ENCODE data around the gene MYD88.
A peak's percentile ranks its signal among the peaks of the same experiment; 100 is the strongest.

MYD88 gene

GRCh38 chr3:38138349-38139190 is at the start of gene MYD88:
Gene MYD88, plus strand, starts transcription at chr3:38138661. Its CDS starts 40 bp downstream, at chr3:38138701.
- Histone ChIP-seq H3K4me3 (ENCODE audit: low read length) (peak within 1 kb of the TSS; percentile 74), H3K9me3 (ENCODE audit: low read length) (no peaks in the 10 kb centered on the region), H3K27me3 (ENCODE audit: insufficient read depth, low read length) (no peaks in the 10 kb centered on the region), H3K4me1 (ENCODE audit: insufficient read depth, low read length) (peaks cover 12% of the 10 kb centered on the region), H2AFZ (ENCODE audit: low read depth, low read length) (peak within 1 kb of the TSS; percentile 38), H3K36me3 (ENCODE audit: insufficient read depth, low read length) (peaks cover 6% of the 10 kb centered on the region)

- H2AFZ ChIP-seq (ENCODE audit: low read depth, low read length), result no peak overlapping the region
- no peaks in the 10 kb centered on the region for H3K36me3 ChIP-seq (ENCODE audit: insufficient read depth, low read length)
- peaks cover 6% of the 10 kb centered on the region for H3K27me3 ChIP-seq (ENCODE audit: insufficient read depth, low read length)
- peaks cover 1% of the 10 kb centered on the region for H3K9me3 ChIP-seq (ENCODE audit: low read length)
- H3K4me3 ChIP-seq (ENCODE audit: low read length), result no peak overlapping the region
- no peaks in the 10 kb centered on the region for H3K4me1 ChIP-seq (ENCODE audit: insufficient read depth, low read length)
Observed at GRCh38 chr3:38089163-38089562, 49.3 kb upstream of the MYD88 start.

- H3K27me3 ChIP-seq (ENCODE audit: insufficient read depth, low read length), result peaks cover 6% of the 10 kb centered on the region
- no peaks in the 10 kb centered on the region for H3K9me3 ChIP-seq (ENCODE audit: low read length)
- H3K4me3 ChIP-seq (ENCODE audit: low read length), result no peak overlapping the region
- no peaks in the 10 kb centered on the region for H3K4me1 ChIP-seq (ENCODE audit: insufficient read depth, low read length)
- no peak overlapping the region for H2AFZ ChIP-seq (ENCODE audit: low read depth, low read length)
- H3K36me3 ChIP-seq (ENCODE audit: insufficient read depth, low read length), result no peaks in the 10 kb centered on the region
Observed at GRCh38 chr3:38090453-38090852, 48.0 kb upstream of the MYD88 start.

- Histone ChIP-seq H2AFZ (ENCODE audit: low read depth, low read length) (no peak overlapping the region), H3K4me1 (ENCODE audit: insufficient read depth, low read length) (peaks cover 13% of the 10 kb centered on the region), H3K9me3 (ENCODE audit: low read length) (no peaks in the 10 kb centered on the region), H3K4me3 (ENCODE audit: low read length) (no peak overlapping the region), H3K36me3 (ENCODE audit: insufficient read depth, low read length) (no peaks in the 10 kb centered on the region), H3K27me3 (ENCODE audit: insufficient read depth, low read length) (peaks cover 5% of the 10 kb centered on the region)
Observed at GRCh38 chr3:38094999-38095398, 43.5 kb upstream of the MYD88 start.

GRCh38 chr3:38095669-38096483 is 42.6 kb upstream of the MYD88 start:
- Histone ChIP-seq H3K27me3 (ENCODE audit: insufficient read depth, low read length) (peaks cover 5% of the 10 kb centered on the region), H2AFZ (ENCODE audit: low read depth, low read length) (no peak overlapping the region), H3K4me3 (ENCODE audit: low read length) (no peak overlapping the region), H3K36me3 (ENCODE audit: insufficient read depth, low read length) (no peaks in the 10 kb centered on the region), H3K9me3 (ENCODE audit: low read length) (no peaks in the 10 kb centered on the region), H3K4me1 (ENCODE audit: insufficient read depth, low read length) (peaks cover 15% of the 10 kb centered on the region)

GRCh38 chr3:38097446-38098375 is 40.8 kb upstream of the MYD88 start:
- Histone ChIP-seq H3K27me3 (ENCODE audit: insufficient read depth, low read length) (peaks cover 3% of the 10 kb centered on the region), H3K36me3 (ENCODE audit: insufficient read depth, low read length) (no peaks in the 10 kb centered on the region), H3K9me3 (ENCODE audit: low read length) (no peaks in the 10 kb centered on the region), H3K4me3 (ENCODE audit: low read length) (no peak overlapping the region), H3K4me1 (ENCODE audit: insufficient read depth, low read length) (peaks cover 19% of the 10 kb centered on the region), H2AFZ (ENCODE audit: low read depth, low read length) (no peak overlapping the region)

GRCh38 chr3:38098376-38098723 is 40.1 kb upstream of the MYD88 start:
- H3K4me3 ChIP-seq (ENCODE audit: low read length), result no peak overlapping the region
- H2AFZ ChIP-seq (ENCODE audit: low read depth, low read length), result no peak overlapping the region
- no peaks in the 10 kb centered on the region for H3K9me3 ChIP-seq (ENCODE audit: low read length)
- peaks cover 2% of the 10 kb centered on the region for H3K27me3 ChIP-seq (ENCODE audit: insufficient read depth, low read length)
- H3K36me3 ChIP-seq (ENCODE audit: insufficient read depth, low read length), result no peaks in the 10 kb centered on the region
- H3K4me1 ChIP-seq (ENCODE audit: insufficient read depth, low read length), result peaks cover 19% of the 10 kb centered on the region

- no peaks in the 10 kb centered on the region for H3K36me3 ChIP-seq (ENCODE audit: insufficient read depth, low read length)
- no peaks in the 10 kb centered on the region for H3K9me3 ChIP-seq (ENCODE audit: low read length)
- H3K4me1 ChIP-seq (ENCODE audit: insufficient read depth, low read length), result peaks cover 19% of the 10 kb centered on the region
- H2AFZ ChIP-seq (ENCODE audit: low read depth, low read length), result peak overlapping the region; percentile 48
- peaks cover 2% of the 10 kb centered on the region for H3K27me3 ChIP-seq (ENCODE audit: insufficient read depth, low read length)
- peak overlapping the region; percentile 5 for H3K4me3 ChIP-seq (ENCODE audit: low read length)
Observed at GRCh38 chr3:38099518-38099917, 38.9 kb upstream of the MYD88 start.

- Histone ChIP-seq H3K4me1 (ENCODE audit: insufficient read depth, low read length) (peaks cover 19% of the 10 kb centered on the region), H3K27me3 (ENCODE audit: insufficient read depth, low read length) (peaks cover 2% of the 10 kb centered on the region), H3K36me3 (ENCODE audit: insufficient read depth, low read length) (no peaks in the 10 kb centered on the region), H3K9me3 (ENCODE audit: low read length) (no peaks in the 10 kb centered on the region), H2AFZ (ENCODE audit: low read depth, low read length) (no peak overlapping the region), H3K4me3 (ENCODE audit: low read length) (no peak overlapping the region)
Observed at GRCh38 chr3:38100498-38100897, 38.0 kb upstream of the MYD88 start.

GRCh38 chr3:38101811-38102443 is 36.5 kb upstream of the MYD88 start:
- Histone ChIP-seq H2AFZ (ENCODE audit: low read depth, low read length) (peak overlapping the region; percentile 13), H3K4me3 (ENCODE audit: low read length) (no peak overlapping the region), H3K36me3 (ENCODE audit: insufficient read depth, low read length) (no peaks in the 10 kb centered on the region), H3K27me3 (ENCODE audit: insufficient read depth, low read length) (peaks cover 2% of the 10 kb centered on the region), H3K9me3 (ENCODE audit: low read length) (no peaks in the 10 kb centered on the region), H3K4me1 (ENCODE audit: insufficient read depth, low read length) (peaks cover 19% of the 10 kb centered on the region)

- no peaks in the 10 kb centered on the region for H3K36me3 ChIP-seq (ENCODE audit: insufficient read depth, low read length)
- H3K4me3 ChIP-seq (ENCODE audit: low read length), result no peak overlapping the region
- H3K9me3 ChIP-seq (ENCODE audit: low read length), result no peaks in the 10 kb centered on the region
- H3K4me1 ChIP-seq (ENCODE audit: insufficient read depth, low read length), result peaks cover 19% of the 10 kb centered on the region
- peaks cover under 1% of the 10 kb centered on the region for H3K27me3 ChIP-seq (ENCODE audit: insufficient read depth, low read length)
- peak overlapping the region; percentile 13 for H2AFZ ChIP-seq (ENCODE audit: low read depth, low read length)
Observed at GRCh38 chr3:38102444-38102814, 36.0 kb upstream of the MYD88 start.

GRCh38 chr3:38105525-38105924 is 32.9 kb upstream of the MYD88 start:
- H3K36me3 ChIP-seq (ENCODE audit: insufficient read depth, low read length), result no peaks in the 10 kb centered on the region
- H3K9me3 ChIP-seq (ENCODE audit: low read length), result no peaks in the 10 kb centered on the region
- no peaks in the 10 kb centered on the region for H3K27me3 ChIP-seq (ENCODE audit: insufficient read depth, low read length)
- H3K4me1 ChIP-seq (ENCODE audit: insufficient read depth, low read length), result peaks cover 4% of the 10 kb centered on the region
- no peak overlapping the region for H3K4me3 ChIP-seq (ENCODE audit: low read length)
- H2AFZ ChIP-seq (ENCODE audit: low read depth, low read length), result no peak overlapping the region
